ENCODE data around the gene MCM3AP. TPM values are rescaled to one million over a fixed set of nuclear protein-coding genes. Genes with fewer than 3 reads are reported as not detected.
"Not testable (repeated sequence)": the region's sequence is repeated elsewhere in the genome, so short reads cannot be mapped to it uniquely, and the experiment has no call there.

Gene MCM3AP
- polyA plus RNA-seq, 1 donor, result 103 TPM

- no peak for DNase-seq
These were observed 79.6 kb downstream of the MCM3AP start for GRCh38 chr21:46205766-46206162.

DNA sequence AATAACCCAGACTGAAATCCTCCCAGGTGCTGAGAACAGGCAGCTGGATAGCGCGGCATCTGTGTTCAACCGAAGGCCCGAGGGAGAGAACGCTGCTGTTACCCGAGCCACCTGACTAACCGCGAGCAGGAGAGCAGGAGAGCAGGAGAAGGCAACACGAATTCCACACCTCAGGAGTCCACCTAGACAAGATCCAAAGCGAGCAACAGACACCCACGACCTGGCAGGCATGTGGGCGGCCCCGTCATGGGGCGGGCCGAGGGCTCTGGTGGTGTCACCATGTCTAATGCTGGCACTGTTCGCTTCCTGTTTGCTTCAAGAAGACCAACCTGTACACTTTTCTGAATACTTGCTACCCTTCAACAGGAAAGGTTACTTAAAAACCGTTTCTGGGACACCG, 80.2 kb downstream of the MCM3AP start:
- no peak for DNase-seq

DNA sequence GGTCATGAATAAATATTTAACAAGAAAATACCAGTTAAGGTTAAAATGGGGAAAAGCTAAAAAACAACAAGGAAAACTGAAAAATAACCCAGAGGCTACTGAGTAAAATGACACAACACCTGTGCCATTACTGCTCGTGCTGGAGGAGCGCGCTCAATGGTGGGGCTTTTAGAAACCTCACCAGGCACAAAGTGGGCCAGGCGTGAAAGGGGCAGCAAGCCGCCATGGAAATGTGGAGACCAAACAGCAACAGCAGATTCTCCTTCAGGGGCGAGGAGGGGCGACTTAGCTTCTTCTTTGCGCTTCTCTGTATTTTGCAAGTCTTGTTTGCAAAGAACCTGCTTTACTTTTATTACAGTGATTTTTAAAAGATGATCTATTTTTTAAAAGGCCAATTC, 82.2 kb downstream of the MCM3AP start:
- DNase-seq, result no peak

GRCh38 chr21:46202592-46203202, 82.7 kb downstream of the MCM3AP start:
- DNase-seq, result no peak

- DNase-seq, result not testable (repeated sequence)
These were observed 84.3 kb downstream of the MCM3AP start for GRCh38 chr21:46200877-46201803.

DNA sequence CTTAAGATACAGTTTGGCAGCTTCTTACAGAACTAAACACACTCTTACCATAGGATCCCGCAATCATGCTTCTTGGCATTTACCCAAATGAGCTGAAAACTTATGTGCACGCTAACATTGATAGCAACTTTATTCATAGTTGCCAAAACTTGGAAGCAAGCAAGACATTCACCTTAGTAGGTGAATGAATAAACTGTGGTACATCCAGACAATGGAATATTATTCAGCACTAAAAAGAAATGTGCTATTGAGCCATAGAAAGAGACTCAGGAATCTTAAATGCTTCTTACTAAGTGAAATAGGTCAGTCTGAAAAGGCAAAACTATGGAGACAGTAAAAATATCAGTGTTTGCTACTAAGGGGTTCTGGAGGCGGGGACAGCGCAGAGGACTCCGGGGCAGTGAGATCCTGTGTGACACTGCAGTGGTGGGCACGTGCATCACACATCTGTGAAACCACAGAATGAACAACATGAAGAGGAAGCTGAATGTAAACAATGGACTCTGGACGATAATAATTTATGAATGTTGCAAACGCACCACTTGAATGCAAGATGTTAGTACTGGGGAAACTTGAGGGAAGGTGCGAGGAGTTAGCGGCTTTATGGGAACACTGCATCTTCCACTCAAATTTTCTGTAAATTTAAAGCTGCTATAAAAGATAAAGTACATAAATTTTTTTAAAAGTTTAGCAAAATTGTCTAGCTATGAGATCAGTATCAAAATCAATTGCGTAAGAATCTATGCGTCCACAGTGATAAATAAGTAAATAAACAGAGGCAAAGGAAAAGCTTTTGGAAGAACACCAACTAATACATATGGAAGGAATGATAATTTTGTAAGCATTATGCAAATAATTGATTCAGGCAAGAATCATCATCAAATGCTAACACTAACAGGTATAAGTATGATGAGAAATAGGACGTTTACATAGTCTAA, 85.7 kb downstream of the MCM3AP start:
- no peak for DNase-seq

- no peak for DNase-seq
These were observed 88.7 kb downstream of the MCM3AP start for GRCh38 chr21:46196733-46197132.

DNA sequence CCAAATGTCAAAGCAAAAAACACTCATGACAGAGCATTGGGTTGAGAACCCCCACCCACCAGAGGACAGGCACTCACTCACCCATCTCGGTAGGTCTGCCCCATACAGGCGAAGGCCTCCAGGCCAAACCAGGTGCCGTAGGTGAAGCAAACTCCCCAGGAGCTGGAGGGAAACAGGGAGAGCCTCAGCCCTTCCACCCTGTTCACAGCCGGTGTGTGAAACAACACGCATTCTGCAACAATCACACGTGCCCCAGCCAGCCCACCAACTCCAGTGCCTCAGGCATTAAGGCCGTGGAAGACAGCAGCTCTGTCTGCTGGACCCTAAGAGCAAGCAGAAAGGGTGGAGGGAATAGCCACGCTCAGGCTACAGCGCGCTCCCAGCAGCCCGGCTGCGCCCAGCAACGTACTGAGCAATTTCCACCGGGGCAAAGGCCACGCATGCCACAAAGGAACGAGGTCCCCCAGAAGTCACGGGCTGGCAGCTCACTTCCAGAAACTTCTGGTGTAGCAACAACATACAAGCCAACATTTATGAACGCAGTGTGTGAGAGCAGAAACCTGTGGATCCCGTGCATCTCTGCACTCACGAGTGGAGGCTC, 89.7 kb downstream of the MCM3AP start:
- DNase-seq, result no peak

DNA sequence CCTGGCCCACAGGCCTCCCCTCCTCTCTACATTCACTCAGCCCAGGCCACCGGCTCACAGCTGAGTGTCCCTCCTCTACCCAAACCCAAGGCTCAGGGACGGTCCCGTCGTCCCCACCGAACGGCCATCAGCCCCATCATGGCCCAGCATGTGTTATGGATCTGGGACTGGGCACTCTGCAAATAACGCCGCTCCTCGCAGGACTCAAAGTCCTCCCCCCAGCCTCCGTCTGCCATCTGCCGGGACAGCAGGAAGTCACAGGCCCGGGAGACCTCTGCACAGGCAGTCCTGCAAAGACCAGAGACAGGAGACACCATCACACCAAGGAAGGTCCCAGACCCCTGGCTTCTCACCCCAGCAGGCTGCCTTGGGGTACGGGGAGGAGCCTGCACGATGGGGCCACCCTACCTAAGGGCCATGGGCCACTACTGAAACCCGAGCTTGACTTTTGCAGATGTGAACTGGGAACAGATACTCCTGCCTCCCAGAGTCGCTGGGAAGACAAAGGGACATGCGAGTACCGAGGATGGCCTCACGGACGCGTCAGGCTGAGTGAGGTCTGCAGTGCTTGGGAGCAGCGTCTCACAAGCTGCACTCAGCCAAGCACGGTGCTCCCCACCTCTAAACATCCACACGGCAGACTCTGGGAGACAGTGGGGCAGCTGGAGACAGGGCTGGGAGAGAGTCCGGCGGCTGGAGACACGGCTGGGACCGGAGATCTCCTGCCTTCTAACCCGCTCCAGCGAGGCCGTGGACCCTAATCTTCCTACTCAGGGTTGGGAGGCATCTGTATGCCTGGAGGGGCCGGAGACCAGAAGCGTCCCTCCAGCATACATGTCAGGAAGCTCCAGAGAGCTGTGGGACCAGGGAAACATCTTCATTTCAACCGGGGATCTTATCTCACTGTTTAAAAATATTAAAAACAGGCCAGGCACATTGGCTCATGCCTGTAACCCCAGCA, 90.8 kb downstream of the MCM3AP start:
- DNase-seq, result no peak

DNA sequence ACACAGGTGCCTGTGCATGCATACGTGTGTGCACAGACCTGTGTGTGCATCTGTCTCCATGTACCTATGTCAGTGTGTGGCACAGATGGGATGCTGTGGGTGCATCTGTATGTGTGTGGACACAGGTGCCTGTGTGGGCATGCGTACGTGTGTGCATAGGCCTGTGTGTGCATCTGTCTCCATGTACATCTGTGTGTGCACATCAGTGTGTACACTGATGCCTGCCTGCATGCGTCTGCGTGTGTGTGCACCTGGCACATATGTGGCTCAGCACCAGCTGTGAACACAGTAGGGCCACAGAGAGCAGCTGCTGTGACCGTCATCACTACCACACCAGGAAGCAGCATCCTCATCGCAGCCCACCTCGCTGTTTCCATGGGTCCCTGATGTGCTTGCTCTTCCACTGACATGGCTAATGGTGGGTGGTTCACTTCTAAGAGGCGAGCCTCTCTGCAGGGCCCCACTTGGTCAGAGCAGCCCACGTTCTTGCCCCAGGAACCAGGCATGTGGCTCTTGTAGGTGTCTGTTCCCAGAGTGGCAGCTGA, 91.5 kb downstream of the MCM3AP start:
- no peak for DNase-seq

DNA sequence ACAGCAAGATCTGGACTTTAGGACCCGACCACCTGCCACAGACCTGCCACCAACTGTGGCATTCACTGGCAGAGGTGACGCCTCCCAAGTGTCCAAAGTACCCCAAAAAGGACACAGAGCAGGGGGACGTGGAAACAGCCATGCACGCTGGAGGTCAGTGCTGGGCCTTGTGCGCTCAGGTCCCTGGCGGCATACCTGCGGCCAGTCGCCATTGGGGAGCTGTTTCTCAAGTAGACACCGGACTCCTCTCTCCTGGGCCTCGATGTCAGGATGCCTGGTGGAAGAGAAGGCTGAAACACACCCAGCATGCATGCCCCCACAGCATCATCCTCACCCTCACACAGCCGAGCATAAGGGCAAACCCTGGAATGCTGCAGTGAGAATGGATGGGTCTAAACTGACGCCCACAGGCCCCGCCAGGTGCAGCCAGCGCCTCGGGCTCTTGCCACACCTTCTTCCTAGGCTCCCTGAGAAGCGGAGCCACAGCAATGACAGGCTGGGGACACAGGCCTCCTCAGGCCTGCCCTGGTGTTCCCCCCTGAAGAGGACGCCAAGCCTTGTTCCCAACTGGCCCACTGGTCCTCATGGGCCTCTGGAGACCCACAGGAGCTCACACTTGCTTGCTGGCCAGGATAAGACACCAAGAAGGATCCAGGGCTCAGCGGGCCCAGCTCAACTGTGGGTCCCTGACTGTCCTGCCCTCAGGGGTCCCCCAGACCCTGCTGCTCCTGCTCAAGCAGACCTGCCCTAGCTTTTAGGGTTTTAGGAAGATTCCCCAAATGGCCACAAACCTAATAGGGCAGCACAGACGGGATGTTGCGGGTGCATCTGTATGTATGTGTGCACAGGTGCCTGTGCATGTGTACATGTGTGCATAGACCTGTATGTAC, 93.5 kb downstream of the MCM3AP start:
- DNase-seq, result no peak

GRCh38 chr21:46191257-46191685, 94.1 kb downstream of the MCM3AP start:
- no peak for DNase-seq

- DNase-seq, result no peak
These were observed 94.8 kb downstream of the MCM3AP start for GRCh38 chr21:46190491-46191131.

GRCh38 chr21:46189959-46190490, 95.4 kb downstream of the MCM3AP start:
- no peak for DNase-seq

GRCh38 chr21:46189213-46189958, 96.0 kb downstream of the MCM3AP start:
- DNase-seq, result no peak

DNA sequence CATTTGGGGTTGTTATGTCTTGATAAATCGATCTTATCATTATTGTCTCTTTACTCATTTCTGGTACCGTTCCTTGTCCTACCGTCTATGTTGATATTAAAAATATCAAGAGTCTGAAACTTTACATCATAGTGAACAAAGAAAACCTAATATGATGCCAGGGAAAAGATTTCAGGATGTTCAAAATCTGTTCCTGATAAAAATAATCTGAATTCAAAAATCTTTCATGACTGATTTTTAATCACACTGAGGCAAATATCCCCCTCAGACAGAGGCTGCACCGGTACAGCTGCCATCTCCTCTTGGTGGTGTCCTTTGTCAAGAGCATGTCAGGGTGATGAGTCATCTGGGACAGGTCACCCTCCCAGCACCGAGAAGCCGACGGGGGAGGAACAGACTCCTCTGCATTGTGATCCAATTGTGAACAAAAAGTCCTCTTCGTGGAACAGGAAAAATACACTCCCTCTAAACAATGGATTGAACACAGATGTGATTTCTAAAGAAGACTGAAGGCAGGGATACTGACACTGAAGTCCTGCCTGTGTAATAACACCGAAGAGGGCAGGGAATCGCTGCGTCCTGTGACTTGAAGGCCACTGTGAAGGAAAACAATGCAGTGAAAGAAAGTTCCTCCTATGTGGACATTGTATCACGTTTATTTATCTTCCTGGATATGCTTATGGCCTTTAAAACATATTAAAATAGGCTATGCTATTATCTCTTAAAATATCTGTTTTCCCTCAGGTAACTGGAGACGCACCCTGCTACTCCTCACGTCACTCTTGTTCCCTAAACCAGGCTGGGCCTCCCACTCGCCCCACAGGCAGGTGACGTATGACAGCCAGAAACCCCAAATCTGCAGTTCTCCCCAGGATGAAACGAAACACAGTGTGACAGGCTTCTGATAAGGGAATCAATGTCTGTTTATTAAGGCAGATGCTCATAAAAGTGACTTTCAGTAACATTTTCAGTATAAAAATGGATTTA, 96.9 kb downstream of the MCM3AP start:
- DNase-seq, result no peak

DNA sequence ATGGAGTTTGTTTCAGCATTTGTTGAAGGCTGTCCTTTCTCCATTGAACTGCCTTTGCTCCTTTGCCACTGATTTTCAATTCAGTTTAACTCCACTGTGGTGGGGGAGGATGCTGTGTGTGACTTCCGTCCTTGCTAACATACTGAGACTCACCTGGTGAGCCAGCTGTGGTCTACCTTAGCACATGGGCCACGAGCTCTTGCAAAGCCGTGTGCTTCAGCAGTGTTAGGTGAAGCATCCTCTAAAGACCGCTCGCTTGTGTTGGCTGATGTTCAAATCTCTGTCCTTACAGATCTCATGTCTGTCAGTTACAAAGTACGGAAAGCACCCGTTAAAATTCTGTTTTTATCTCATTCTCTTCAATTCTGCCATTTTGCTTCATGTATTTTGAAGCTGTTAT, 97.6 kb downstream of the MCM3AP start:
- DNase-seq, result no peak
